WTC11 (cell line): ENCODE results near the gene SNTN. TPM values are rescaled to one million over a fixed set of nuclear protein-coding genes. Genes with fewer than 3 reads are reported as not detected.

ENCODE experiments used
- ATAC-seq: fragments of 200-7000 bp; cut with Tn5 transposase; 2 replicates; pipeline ENCODE4 v1.10.0; 2021; ENCODE audit warnings: mild to moderate bottlenecking, moderate library complexity
- CTCF ChIA-PET: fragments of 300-600 bp; sonication (Branson Sonifier 250); formaldehyde crosslinking; loops from one replicate; lab custom pipeline; 2021; ENCODE audit warnings: antibody characterized with exemption; lab: Charles Lee
- POLR2A ChIA-PET: fragments of 350-600 bp; sonication (Branson Sonifier 250); formaldehyde crosslinking; loops from one replicate; lab custom pipeline; 2021; ENCODE audit warnings: antibody characterized with exemption; lab: Charles Lee
- DNase-seq: peaks from one replicate; pipeline ENCODE4 v3.0.0; 2021; ENCODE audit warnings: low spot score
- H3K27ac Mint-ChIP-seq: 2 replicates; pipeline ENCODE4 v1.8.0; 2021; ENCODE audit warnings: mixed read lengths
- H3K27me3 Mint-ChIP-seq: 2 replicates; pipeline ENCODE4 v1.8.0; 2021; ENCODE audit warnings: low read depth, mild to moderate bottlenecking, moderate library complexity, mixed read lengths
- H3K36me3 Mint-ChIP-seq: 2 replicates; pipeline ENCODE4 v1.8.0; 2021; ENCODE audit warnings: mixed read lengths
- H3K4me1 Mint-ChIP-seq: 2 replicates; pipeline ENCODE4 v1.8.0; 2022; ENCODE audit warnings: mixed read lengths
- H3K4me3 Mint-ChIP-seq: 2 replicates; pipeline ENCODE4 v1.8.0; 2021; ENCODE audit warnings: mild to moderate bottlenecking, moderate library complexity, mixed read lengths
- H3K9me3 Mint-ChIP-seq: 2 replicates; pipeline ENCODE4 v1.8.0; 2021; ENCODE audit warnings: mixed read lengths
- CBFB ChIP-seq: sonication (generic); formaldehyde crosslinking; IDR thresholded peaks from 2 replicates; pipeline ENCODE4 v1.8.1; 2022; ENCODE audit warnings: mild to moderate bottlenecking, low read depth, missing genetic modification reagents
- CREB1 ChIP-seq: sonication (generic); formaldehyde crosslinking; IDR thresholded peaks from 2 replicates; pipeline ENCODE4 v1.8.0; 2023; ENCODE audit warnings: mild to moderate bottlenecking, missing genetic modification reagents
- HMGA2 ChIP-seq: fragments of 250-450 bp; sonication (Bioruptor Pico); IDR thresholded peaks from 2 replicates; pipeline ENCODE4 v1.4.0; 2021; ENCODE audit warnings: mild to moderate bottlenecking, moderate library complexity
- JAZF1 ChIP-seq: fragments of 250-450 bp; sonication (Bioruptor Pico); IDR thresholded peaks from 2 replicates; pipeline ENCODE4 v1.9.0; 2021; ENCODE audit warnings: moderate library complexity, mild to moderate bottlenecking, inconsistent platforms
- JUN ChIP-seq: sonication (generic); formaldehyde crosslinking; IDR thresholded peaks from 2 replicates; pipeline ENCODE4 v1.8.0; 2023; ENCODE audit warnings: mild to moderate bottlenecking, missing genetic modification reagents
- NFATC4 ChIP-seq: fragments of 250-450 bp; sonication (Bioruptor Pico); IDR thresholded peaks from 2 replicates; pipeline ENCODE4 v1.9.0; 2021; ENCODE audit warnings: mild to moderate bottlenecking
- NR1H2 ChIP-seq: sonication (generic); formaldehyde crosslinking; IDR thresholded peaks from 2 replicates; pipeline ENCODE4 v1.9.0; 2021; ENCODE audit warnings: mild to moderate bottlenecking, moderate library complexity, missing genetic modification reagents
- NR2C2 ChIP-seq: sonication (generic); formaldehyde crosslinking; IDR thresholded peaks from 2 replicates; pipeline ENCODE4 v1.8.0; 2022; ENCODE audit warnings: mild to moderate bottlenecking, missing genetic modification reagents
- TEAD1 ChIP-seq: sonication (generic); formaldehyde crosslinking; IDR thresholded peaks from 2 replicates; pipeline ENCODE4 v1.8.0; 2022; ENCODE audit warnings: mild to moderate bottlenecking, missing genetic modification reagents
- ZBTB21 ChIP-seq: sonication (generic); formaldehyde crosslinking; IDR thresholded peaks from 2 replicates; pipeline ENCODE4 v1.8.1; 2023; ENCODE audit warnings: mild to moderate bottlenecking, missing genetic modification reagents, borderline replicate concordance
- total RNA-seq: library from RNA; stranded (reverse); gene quantifications from 3 replicates; pipeline ENCODE4 v1.2.3, GENCODE V29; 2021
- TF ChIP-seq, protein P1 (sequence below): sonication (generic); formaldehyde crosslinking; IDR thresholded peaks from 2 replicates; pipeline ENCODE4 v1.8.1; 2023; ENCODE audit warnings: mild to moderate bottlenecking, missing genetic modification reagents, borderline replicate concordance
- TF ChIP-seq, protein P2 (sequence below): fragments of 250-450 bp; sonication (Bioruptor Pico); IDR thresholded peaks from 2 replicates; pipeline ENCODE4 v1.9.0; 2021; ENCODE audit warnings: mild to moderate bottlenecking, borderline replicate concordance
- TF ChIP-seq, protein P3 (sequence below): sonication (generic); formaldehyde crosslinking; IDR thresholded peaks from 2 replicates; pipeline ENCODE4 v1.8.1; 2023; ENCODE audit warnings: mild to moderate bottlenecking, missing genetic modification reagents
- TF ChIP-seq, protein P4 (sequence below): sonication (generic); formaldehyde crosslinking; IDR thresholded peaks from 2 replicates; pipeline ENCODE4 v1.8.1; 2022; ENCODE audit warnings: missing genetic modification reagents, borderline replicate concordance
- TF ChIP-seq, protein P5 (sequence below): fragments of 250-450 bp; sonication (Bioruptor Pico); IDR thresholded peaks from 2 replicates; pipeline ENCODE4 v1.9.0; 2021; ENCODE audit warnings: mild to moderate bottlenecking

SNTN gene
- total RNA-seq, 1 experiment from 2014 or later = not detected

DNA sequence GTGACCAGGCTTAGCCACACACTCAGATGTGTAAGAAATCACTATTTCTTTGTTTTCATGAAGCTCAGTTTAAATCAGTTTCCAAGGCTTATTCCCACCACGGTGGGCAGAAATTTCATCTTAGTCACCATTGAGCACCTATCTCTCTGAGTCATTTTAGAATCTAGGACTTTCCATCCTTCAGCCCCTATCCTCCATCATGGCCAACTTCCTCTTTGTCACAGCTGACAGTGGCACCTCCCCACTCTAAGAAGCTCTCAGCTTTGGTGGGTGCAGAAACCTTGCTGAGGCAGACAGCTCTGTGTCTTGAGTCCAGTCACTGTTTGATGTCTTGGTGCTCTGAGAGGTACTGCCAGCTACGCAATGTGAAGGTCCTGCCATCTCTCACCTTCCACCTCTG is 32.9 kb downstream of the SNTN start:
- no peaks in the 10 kb centered on the region for H3K27me3 Mint-ChIP-seq
- no peaks in the 10 kb centered on the region for H3K9me3 Mint-ChIP-seq
- ChIA-PET POLR2A (no interaction called here), CTCF (no interaction called here)
- TF ChIP-seq NR2C2 (CRISPR knock-in tag) = no peak
- TF ChIP-seq CREB1 (CRISPR knock-in tag) = no peak
- TF ChIP-seq, protein P1, sequence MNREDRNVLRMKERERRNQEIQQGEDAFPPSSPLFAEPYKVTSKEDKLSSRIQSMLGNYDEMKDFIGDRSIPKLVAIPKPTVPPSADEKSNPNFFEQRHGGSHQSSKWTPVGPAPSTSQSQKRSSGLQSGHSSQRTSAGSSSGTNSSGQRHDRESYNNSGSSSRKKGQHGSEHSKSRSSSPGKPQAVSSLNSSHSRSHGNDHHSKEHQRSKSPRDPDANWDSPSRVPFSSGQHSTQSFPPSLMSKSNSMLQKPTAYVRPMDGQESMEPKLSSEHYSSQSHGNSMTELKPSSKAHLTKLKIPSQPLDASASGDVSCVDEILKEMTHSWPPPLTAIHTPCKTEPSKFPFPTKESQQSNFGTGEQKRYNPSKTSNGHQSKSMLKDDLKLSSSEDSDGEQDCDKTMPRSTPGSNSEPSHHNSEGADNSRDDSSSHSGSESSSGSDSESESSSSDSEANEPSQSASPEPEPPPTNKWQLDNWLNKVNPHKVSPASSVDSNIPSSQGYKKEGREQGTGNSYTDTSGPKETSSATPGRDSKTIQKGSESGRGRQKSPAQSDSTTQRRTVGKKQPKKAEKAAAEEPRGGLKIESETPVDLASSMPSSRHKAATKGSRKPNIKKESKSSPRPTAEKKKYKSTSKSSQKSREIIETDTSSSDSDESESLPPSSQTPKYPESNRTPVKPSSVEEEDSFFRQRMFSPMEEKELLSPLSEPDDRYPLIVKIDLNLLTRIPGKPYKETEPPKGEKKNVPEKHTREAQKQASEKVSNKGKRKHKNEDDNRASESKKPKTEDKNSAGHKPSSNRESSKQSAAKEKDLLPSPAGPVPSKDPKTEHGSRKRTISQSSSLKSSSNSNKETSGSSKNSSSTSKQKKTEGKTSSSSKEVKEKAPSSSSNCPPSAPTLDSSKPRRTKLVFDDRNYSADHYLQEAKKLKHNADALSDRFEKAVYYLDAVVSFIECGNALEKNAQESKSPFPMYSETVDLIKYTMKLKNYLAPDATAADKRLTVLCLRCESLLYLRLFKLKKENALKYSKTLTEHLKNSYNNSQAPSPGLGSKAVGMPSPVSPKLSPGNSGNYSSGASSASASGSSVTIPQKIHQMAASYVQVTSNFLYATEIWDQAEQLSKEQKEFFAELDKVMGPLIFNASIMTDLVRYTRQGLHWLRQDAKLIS (CRISPR knock-in tag) = no peak
- no peak for TF ChIP-seq ZBTB21
- TF ChIP-seq HMGA2 (CRISPR knock-in tag) = no peak
- TF ChIP-seq JUN = no peak
- no peak for TF ChIP-seq JAZF1
- TF ChIP-seq CBFB = no peak
- no peak for TF ChIP-seq TEAD1 (CRISPR knock-in tag)
- TF ChIP-seq, protein P2, sequence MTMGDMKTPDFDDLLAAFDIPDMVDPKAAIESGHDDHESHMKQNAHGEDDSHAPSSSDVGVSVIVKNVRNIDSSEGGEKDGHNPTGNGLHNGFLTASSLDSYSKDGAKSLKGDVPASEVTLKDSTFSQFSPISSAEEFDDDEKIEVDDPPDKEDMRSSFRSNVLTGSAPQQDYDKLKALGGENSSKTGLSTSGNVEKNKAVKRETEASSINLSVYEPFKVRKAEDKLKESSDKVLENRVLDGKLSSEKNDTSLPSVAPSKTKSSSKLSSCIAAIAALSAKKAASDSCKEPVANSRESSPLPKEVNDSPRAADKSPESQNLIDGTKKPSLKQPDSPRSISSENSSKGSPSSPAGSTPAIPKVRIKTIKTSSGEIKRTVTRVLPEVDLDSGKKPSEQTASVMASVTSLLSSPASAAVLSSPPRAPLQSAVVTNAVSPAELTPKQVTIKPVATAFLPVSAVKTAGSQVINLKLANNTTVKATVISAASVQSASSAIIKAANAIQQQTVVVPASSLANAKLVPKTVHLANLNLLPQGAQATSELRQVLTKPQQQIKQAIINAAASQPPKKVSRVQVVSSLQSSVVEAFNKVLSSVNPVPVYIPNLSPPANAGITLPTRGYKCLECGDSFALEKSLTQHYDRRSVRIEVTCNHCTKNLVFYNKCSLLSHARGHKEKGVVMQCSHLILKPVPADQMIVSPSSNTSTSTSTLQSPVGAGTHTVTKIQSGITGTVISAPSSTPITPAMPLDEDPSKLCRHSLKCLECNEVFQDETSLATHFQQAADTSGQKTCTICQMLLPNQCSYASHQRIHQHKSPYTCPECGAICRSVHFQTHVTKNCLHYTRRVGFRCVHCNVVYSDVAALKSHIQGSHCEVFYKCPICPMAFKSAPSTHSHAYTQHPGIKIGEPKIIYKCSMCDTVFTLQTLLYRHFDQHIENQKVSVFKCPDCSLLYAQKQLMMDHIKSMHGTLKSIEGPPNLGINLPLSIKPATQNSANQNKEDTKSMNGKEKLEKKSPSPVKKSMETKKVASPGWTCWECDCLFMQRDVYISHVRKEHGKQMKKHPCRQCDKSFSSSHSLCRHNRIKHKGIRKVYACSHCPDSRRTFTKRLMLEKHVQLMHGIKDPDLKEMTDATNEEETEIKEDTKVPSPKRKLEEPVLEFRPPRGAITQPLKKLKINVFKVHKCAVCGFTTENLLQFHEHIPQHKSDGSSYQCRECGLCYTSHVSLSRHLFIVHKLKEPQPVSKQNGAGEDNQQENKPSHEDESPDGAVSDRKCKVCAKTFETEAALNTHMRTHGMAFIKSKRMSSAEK (CRISPR knock-in tag) = no peak
- TF ChIP-seq, protein P3, sequence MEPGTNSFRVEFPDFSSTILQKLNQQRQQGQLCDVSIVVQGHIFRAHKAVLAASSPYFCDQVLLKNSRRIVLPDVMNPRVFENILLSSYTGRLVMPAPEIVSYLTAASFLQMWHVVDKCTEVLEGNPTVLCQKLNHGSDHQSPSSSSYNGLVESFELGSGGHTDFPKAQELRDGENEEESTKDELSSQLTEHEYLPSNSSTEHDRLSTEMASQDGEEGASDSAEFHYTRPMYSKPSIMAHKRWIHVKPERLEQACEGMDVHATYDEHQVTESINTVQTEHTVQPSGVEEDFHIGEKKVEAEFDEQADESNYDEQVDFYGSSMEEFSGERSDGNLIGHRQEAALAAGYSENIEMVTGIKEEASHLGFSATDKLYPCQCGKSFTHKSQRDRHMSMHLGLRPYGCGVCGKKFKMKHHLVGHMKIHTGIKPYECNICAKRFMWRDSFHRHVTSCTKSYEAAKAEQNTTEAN (CRISPR knock-in tag) = no peak
- TF ChIP-seq, protein P4, sequence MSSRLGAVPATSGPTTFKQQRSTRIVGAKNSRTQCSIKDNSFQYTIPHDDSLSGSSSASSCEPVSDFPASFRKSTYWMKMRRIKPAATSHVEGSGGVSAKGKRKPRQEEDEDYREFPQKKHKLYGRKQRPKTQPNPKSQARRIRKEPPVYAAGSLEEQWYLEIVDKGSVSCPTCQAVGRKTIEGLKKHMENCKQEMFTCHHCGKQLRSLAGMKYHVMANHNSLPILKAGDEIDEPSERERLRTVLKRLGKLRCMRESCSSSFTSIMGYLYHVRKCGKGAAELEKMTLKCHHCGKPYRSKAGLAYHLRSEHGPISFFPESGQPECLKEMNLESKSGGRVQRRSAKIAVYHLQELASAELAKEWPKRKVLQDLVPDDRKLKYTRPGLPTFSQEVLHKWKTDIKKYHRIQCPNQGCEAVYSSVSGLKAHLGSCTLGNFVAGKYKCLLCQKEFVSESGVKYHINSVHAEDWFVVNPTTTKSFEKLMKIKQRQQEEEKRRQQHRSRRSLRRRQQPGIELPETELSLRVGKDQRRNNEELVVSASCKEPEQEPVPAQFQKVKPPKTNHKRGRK = no peak
- TF ChIP-seq, protein P5, sequence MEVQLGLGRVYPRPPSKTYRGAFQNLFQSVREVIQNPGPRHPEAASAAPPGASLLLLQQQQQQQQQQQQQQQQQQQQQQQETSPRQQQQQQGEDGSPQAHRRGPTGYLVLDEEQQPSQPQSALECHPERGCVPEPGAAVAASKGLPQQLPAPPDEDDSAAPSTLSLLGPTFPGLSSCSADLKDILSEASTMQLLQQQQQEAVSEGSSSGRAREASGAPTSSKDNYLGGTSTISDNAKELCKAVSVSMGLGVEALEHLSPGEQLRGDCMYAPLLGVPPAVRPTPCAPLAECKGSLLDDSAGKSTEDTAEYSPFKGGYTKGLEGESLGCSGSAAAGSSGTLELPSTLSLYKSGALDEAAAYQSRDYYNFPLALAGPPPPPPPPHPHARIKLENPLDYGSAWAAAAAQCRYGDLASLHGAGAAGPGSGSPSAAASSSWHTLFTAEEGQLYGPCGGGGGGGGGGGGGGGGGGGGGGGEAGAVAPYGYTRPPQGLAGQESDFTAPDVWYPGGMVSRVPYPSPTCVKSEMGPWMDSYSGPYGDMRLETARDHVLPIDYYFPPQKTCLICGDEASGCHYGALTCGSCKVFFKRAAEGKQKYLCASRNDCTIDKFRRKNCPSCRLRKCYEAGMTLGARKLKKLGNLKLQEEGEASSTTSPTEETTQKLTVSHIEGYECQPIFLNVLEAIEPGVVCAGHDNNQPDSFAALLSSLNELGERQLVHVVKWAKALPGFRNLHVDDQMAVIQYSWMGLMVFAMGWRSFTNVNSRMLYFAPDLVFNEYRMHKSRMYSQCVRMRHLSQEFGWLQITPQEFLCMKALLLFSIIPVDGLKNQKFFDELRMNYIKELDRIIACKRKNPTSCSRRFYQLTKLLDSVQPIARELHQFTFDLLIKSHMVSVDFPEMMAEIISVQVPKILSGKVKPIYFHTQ (CRISPR knock-in tag) = no peak
- TF ChIP-seq NR1H2 (CRISPR knock-in tag) = no peak
- no peak for TF ChIP-seq NFATC4 (CRISPR knock-in tag)
- DNase-seq (no peak), ATAC-seq (no peak)
- no peak overlapping the region for H3K27ac Mint-ChIP-seq
- no peaks in the 10 kb centered on the region for H3K4me1 Mint-ChIP-seq
- H3K4me3 Mint-ChIP-seq = no peak overlapping the region
- H3K36me3 Mint-ChIP-seq = no peaks in the 10 kb centered on the region
